Stimulated activated CD4-positive, alpha-beta T cell treated with anti-CD3 and anti-CD28 coated beads, TNF-alpha, amount 100 ng/mL, for 24 hours (primary cell): ENCODE measurements around the gene P3H1.
"Not testable (repeated sequence)": the region's sequence is repeated elsewhere in the genome, so short reads cannot be mapped to it uniquely, and the experiment has no call there.

Experiments
- DNase-seq, 3 experiments: peaks; one replicate each; pipeline ENCODE4 v3.0.0-alpha.2; 2020; ENCODE audit warnings: low read depth in 3 of 3

Gene P3H1

GRCh38 chr1:42774928-42775526 lies 8.2 kb upstream of the P3H1 start:
- no peak for DNase-seq

GRCh38 chr1:42773420-42773819 lies 6.6 kb upstream of the P3H1 start:
- no peak for DNase-seq

- DNase-seq = no peak
These were observed 3.0 kb upstream of the P3H1 start for GRCh38 chr1:42769811-42770210.

GRCh38 chr1:42768172-42768571 lies 1.3 kb upstream of the P3H1 start:
- no peak for DNase-seq

GRCh38 chr1:42767510-42768000 lies 727 bp upstream of the P3H1 start:
- DNase-seq = no peak

GRCh38 chr1:42765832-42766740 lies 742 bp downstream of the P3H1 start:
- peak; percentile 18 to 50 (median 18) for DNase-seq

- DNase-seq = no peak
These were observed 1.6 kb downstream of the P3H1 start for GRCh38 chr1:42765269-42765668.

- no peak for DNase-seq
These were observed 4.6 kb downstream of the P3H1 start for GRCh38 chr1:42762269-42762668.

GRCh38 chr1:42761567-42761966 lies 5.3 kb downstream of the P3H1 start:
- no peak for DNase-seq

GRCh38 chr1:42759114-42759513 lies 7.7 kb downstream of the P3H1 start:
- no peak for DNase-seq

GRCh38 chr1:42758641-42759040 lies 8.2 kb downstream of the P3H1 start:
- DNase-seq = no peak

GRCh38 chr1:42757892-42758275 lies 8.9 kb downstream of the P3H1 start:
- DNase-seq = no peak

GRCh38 chr1:42756956-42757891 lies 9.6 kb downstream of the P3H1 start:
- DNase-seq = no peak

- no peak for DNase-seq
These were observed 13.8 kb downstream of the P3H1 start for GRCh38 chr1:42753070-42753469.

- no peak for DNase-seq
These were observed 14.5 kb downstream of the P3H1 start for GRCh38 chr1:42752284-42752683.

GRCh38 chr1:42751511-42752070 lies 15.2 kb downstream of the P3H1 start:
- DNase-seq = not testable (repeated sequence)

GRCh38 chr1:42750041-42750440 lies 16.8 kb downstream of the P3H1 start:
- no peak for DNase-seq

GRCh38 chr1:42748461-42749410 lies 18.1 kb downstream of the P3H1 start:
- no peak for DNase-seq

GRCh38 chr1:42748021-42748420 lies 18.8 kb downstream of the P3H1 start:
- no peak for DNase-seq

- peak in 1 of 3 experiments; percentile 42 for DNase-seq
These were observed 19.7 kb downstream of the P3H1 start for GRCh38 chr1:42747125-42747524.
